Stomach (tissue), 9 donors: ENCODE results near the gene SLC49A4. TPM values are rescaled to one million over a fixed set of nuclear protein-coding genes. Genes with fewer than 3 reads are reported as not detected.

Experiments used
- DNase-seq, 2 donors: peaks; one replicate each; pipeline versions ENCODE4 v3.0.0 to v3.0.0-alpha.2; 2013 to 2019
- H3K27ac ChIP-seq, 5 donors: fragments of 200-600 bp in 4 of 5; sonication (generic) in 4 of 5; one replicate each; pipeline ENCODE4 v1.5.1; 2013 to 2019; ENCODE audit warnings: mild to moderate bottlenecking in 1 of 5, moderate library complexity in 1 of 5
- H3K27me3 ChIP-seq, 3 donors: fragments of 200-600 bp; sonication (generic); one replicate each; pipeline ENCODE4 v1.5.1; 2017 to 2019; ENCODE audit warnings: mixed run types in 1 of 3
- H3K36me3 ChIP-seq, 4 donors: fragments of 200-600 bp; sonication (generic); 1 replicate in 3 of 4; 2 replicates in 1 of 4; pipeline ENCODE4 v1.5.1; 2016 to 2019
- H3K4me1 ChIP-seq, 4 donors: fragments of 200-600 bp; sonication (generic); one replicate each; pipeline ENCODE4 v1.5.1; 2016 to 2019
- H3K4me3 ChIP-seq, 4 donors: fragments of 200-600 bp; sonication (generic) in 3 of 4; one replicate each; pipeline ENCODE4 v1.5.1; 2016 to 2019; ENCODE audit warnings: mild to moderate bottlenecking in 1 of 4
- H3K9me3 ChIP-seq, 4 donors: fragments of 200-600 bp; sonication (generic); one replicate each; pipeline ENCODE4 v1.5.1; 2016 to 2019
- CTCF ChIP-seq, 7 experiments: fragments of 450-650 bp in 4 of 7; fragments of 200-600 bp in 3 of 7; sonication (generic) in 3 of 7; IDR thresholded peaks; one replicate each; pipeline ENCODE4 v1.5.1; 2016 to 2019; ENCODE audit warnings: antibody characterized with exemption in 7 of 7, control low read depth in 2 of 7, mild to moderate bottlenecking in 1 of 7
- EP300 ChIP-seq: sonication (generic); formaldehyde crosslinking; IDR thresholded peaks from one replicate; pipeline ENCODE4 v1.6.1; 2017; ENCODE audit warnings: antibody characterized with exemption
- POLR2A ChIP-seq, 4 donors: fragments of 450-650 bp; IDR thresholded peaks; one replicate each; pipeline ENCODE4 v1.6.1; 2016; ENCODE audit warnings: antibody characterized with exemption in 4 of 4, control low read depth in 2 of 4, mild to moderate bottlenecking in 1 of 4, moderate library complexity in 1 of 4
- POLR2AphosphoS5 ChIP-seq, 3 donors: sonication (generic); formaldehyde crosslinking; IDR thresholded peaks; one replicate each; pipeline ENCODE4 v1.6.1; 2016; ENCODE audit warnings: antibody characterized with exemption in 3 of 3
- WGBS, 5 donors: extraction: QIAGEN DNeasy Blood & Tissue Kit in 3 of 5; methylation state at CpG; one replicate each; pipeline versions ENCODE4 v1.1.5 to v1.1.7; 2013 to 2018; 5-methylcytosine and 5-hydroxymethylcytosine counted together
- intact Hi-C: fragments of 100-400 bp; cut with DNase I; formaldehyde crosslinking; loops from one replicate; pipeline ENCODE4 v1.15.1; 2023; ENCODE audit warnings: low total_unique reads
- polyA plus RNA-seq, 3 donors: library from polyadenylated mRNA; stranded (reverse); fragments of 200-250 nt; gene quantifications; one replicate each; pipeline ENCODE4 v1.2.3, GENCODE V29; 2013
- total RNA-seq, 5 donors: library from RNA; depleted of rRNA; stranded (reverse); fragments of >200 nt; gene quantifications; one replicate each; pipeline versions ENCODE4 v1.1.0 to v1.2.3, GENCODE V29; 2014 to 2016
- donor health status: healthy with polysubstance abuse.
- donor health status: Bipolar disorder and iron deficiency.
- donor health status: healthy.

The SLC49A4 gene
- total and polyA plus RNA-seq, 8 donors = 0.31 to 28.8 (median 3.6) TPM

- peak overlapping the region in 1 of 5 donors; percentile 25 for H3K27ac ChIP-seq
- no peak for DNase-seq
- no peak overlapping the region for H3K4me3 ChIP-seq
- intact Hi-C loops = no loop called here
- TF ChIP-seq EP300 = no peak
- TF ChIP-seq POLR2AphosphoS5 (IDR thresholded peaks at IDR 0.05) = peak in 1 of 3 donors; percentile 21
- H3K36me3 ChIP-seq = peaks cover 0 to 42% (median 31%) of the 10 kb centered on the region in 4 donors
- H3K27me3 ChIP-seq = no peaks in the 10 kb centered on the region
- peaks cover 0 to 7% (median 0%) of the 10 kb centered on the region in 4 donors for H3K4me1 ChIP-seq
- no peaks in the 10 kb centered on the region for H3K9me3 ChIP-seq
- 87 to 94% (median 92%) methylated on average over 7 of the region's 7 CpGs for WGBS, 5 donors
These were observed 29.9 kb downstream of the SLC49A4 start for GRCh38 chr3:122824465-122825381.

GRCh38 chr3:122825460-122825859 lies 30.6 kb downstream of the SLC49A4 start:
- Histone ChIP-seq H3K4me3 (no peak overlapping the region), H3K27ac (peak overlapping the region in 1 of 5 donors; percentile 28), H3K9me3 (no peaks in the 10 kb centered on the region), H3K4me1 (peaks cover 0 to 7% (median 0%) of the 10 kb centered on the region in 4 donors), H3K27me3 (no peaks in the 10 kb centered on the region), H3K36me3 (peaks cover 0 to 43% (median 31%) of the 10 kb centered on the region in 4 donors)
- intact Hi-C loops = no loop called here
- TF ChIP-seq POLR2AphosphoS5 (IDR thresholded peaks at IDR 0.05) (no peak), EP300 (no peak), CTCF (IDR thresholded peaks at IDR 0.05) (no peak), POLR2A (IDR thresholded peaks at IDR 0.05) (no peak)
- 67 to 75% (median 72%) methylated on average over 4 of the region's 4 CpGs for WGBS, 5 donors
- DNase-seq = peak in 1 of 2 donors; percentile 2

GRCh38 chr3:122826278-122826677 lies 31.4 kb downstream of the SLC49A4 start:
- Histone ChIP-seq H3K27me3 (no peaks in the 10 kb centered on the region), H3K9me3 (no peaks in the 10 kb centered on the region), H3K4me1 (peaks cover 0 to 7% (median 0%) of the 10 kb centered on the region in 4 donors), H3K36me3 (peaks cover 0 to 38% (median 31%) of the 10 kb centered on the region in 4 donors), H3K27ac (no peak overlapping the region), H3K4me3 (no peak overlapping the region)
- no peak for DNase-seq
- TF ChIP-seq EP300 (no peak), POLR2AphosphoS5 (IDR thresholded peaks at IDR 0.05) (no peak), CTCF (IDR thresholded peaks at IDR 0.05) (no peak), POLR2A (IDR thresholded peaks at IDR 0.05) (no peak)
- intact Hi-C loops = no loop called here
- 85 to 97% (median 96%) methylated on average over 1 of the region's 1 CpG for WGBS, 5 donors

- DNase-seq = no peak
- Histone ChIP-seq H3K27ac (no peak overlapping the region), H3K36me3 (peaks cover 0 to 41% (median 36%) of the 10 kb centered on the region in 4 donors), H3K9me3 (no peaks in the 10 kb centered on the region), H3K27me3 (no peaks in the 10 kb centered on the region), H3K4me3 (no peak overlapping the region), H3K4me1 (peaks cover 0 to 7% (median 0%) of the 10 kb centered on the region in 4 donors)
- TF ChIP-seq EP300 = no peak
- no peak for TF ChIP-seq POLR2A (IDR thresholded peaks at IDR 0.05)
- no peak for TF ChIP-seq POLR2AphosphoS5 (IDR thresholded peaks at IDR 0.05)
- TF ChIP-seq CTCF (IDR thresholded peaks at IDR 0.05) = no peak
- intact Hi-C loops = no loop called here
- 92 to 96% (median 95%) methylated on average over 4 of the region's 4 CpGs for WGBS, 5 donors
These were observed 33.4 kb downstream of the SLC49A4 start for GRCh38 chr3:122828281-122828680.
